Motor neuron (in vitro differentiated cells): ENCODE data around the gene ZNF672. TPM values are rescaled to one million over a fixed set of nuclear protein-coding genes. Genes with fewer than 3 reads are reported as not detected.

Source experiments
- ATAC-seq, 8 experiments: fragments of 200-7000 bp; cut with Tn5 transposase; replicated peaks in 6 of 8; 2 replicates each; pipeline ENCODE4 v1.8.0; 2021; ENCODE audit warnings: mild to moderate bottlenecking in 8 of 8, moderate library complexity in 8 of 8
- H3K27ac ChIP-seq, 2 donors: fragments of 250-450 bp; sonication (Bioruptor Pico); 2 replicates each; pipeline ENCODE4 v1.9.0; 2021; ENCODE audit warnings: antibody characterized with exemption in 2 of 2, mild to moderate bottlenecking in 2 of 2, moderate library complexity in 1 of 2
- H3K4me1 ChIP-seq, 2 donors: fragments of 250-450 bp; sonication (Bioruptor Pico); replicated peaks in 1 of 2; 2 replicates each; pipeline ENCODE4 v1.6.1; 2021; ENCODE audit warnings: antibody characterized with exemption in 2 of 2, mild to moderate bottlenecking in 2 of 2, moderate library complexity in 1 of 2
- H3K4me3 ChIP-seq, 5 donors: fragments of 250-450 bp; sonication (Bioruptor Pico); 2 replicates each; pipeline ENCODE4 v1.9.0; 2021; ENCODE audit warnings: antibody characterized with exemption in 5 of 5, mild to moderate bottlenecking in 5 of 5, moderate library complexity in 4 of 5
- WGBS, 10 experiments: fragments of 450-650 bp; shearing (Covaris generic); methylation state at CpG; one replicate each; pipeline ENCODE4 v1.0.0; 2022; 5-methylcytosine and 5-hydroxymethylcytosine counted together
- in situ Hi-C, 9 experiments: fragments of 400-800 bp; cut with MboI; loops; one replicate each; pipeline ENCODE4 v1.15.0; 2021; ENCODE audit warnings: low sequenced_read_pairs in 9 of 9, low pct_unique_long_range_greater_than_20kb in 2 of 9; ENCODE audit not compliant: unreplicated experiment in 9 of 9
- total RNA-seq, 8 experiments: library from RNA; unstranded; fragments of 300-600 nt; gene quantifications; 2 replicates each; pipeline versions ENCODE4 v1.2.3 to v1.2.4, GENCODE V29; 2022

The ZNF672 gene
- total RNA-seq, 8 experiments from 2014 or later = 12.4 to 34.6 (median 22.7) TPM

GRCh38 chr1:248805876-248806275 is 32.1 kb upstream of the ZNF672 start:
- in situ Hi-C loops = no loop called here
- Histone ChIP-seq H3K4me1 (peaks cover 0 to 6% of the 10 kb centered on the region in 2 donors), H3K4me3 (no peak overlapping the region), H3K27ac (no peak overlapping the region)
- WGBS, 10 experiments = 80 to 100% (median 100%) methylated on average over 1 of the region's 1 CpG; no CpG with 5 or more reads in 4 of the 10 experiments
- ATAC-seq = no peak

GRCh38 chr1:248807067-248807737 is 30.8 kb upstream of the ZNF672 start:
- in situ Hi-C loops = no loop called here
- no peak overlapping the region for H3K27ac ChIP-seq
- no peak overlapping the region for H3K4me3 ChIP-seq
- WGBS, 10 experiments = 20 to 86% (median 54%) methylated on average over 1 to 15 of the region's 15 CpGs; no CpG with 5 or more reads in 1 of the 10 experiments
- H3K4me1 ChIP-seq = peaks cover 0 to 6% of the 10 kb centered on the region in 2 donors
- ATAC-seq = peak; percentile 65 to 92 (median 76)

GRCh38 chr1:248808876-248809275 is 29.1 kb upstream of the ZNF672 start:
- no peak overlapping the region for H3K4me3 ChIP-seq

GRCh38 chr1:248810000-248810726 is 27.9 kb upstream of the ZNF672 start:
- no peak for ATAC-seq
- 75 to 100% (median 86%) methylated on average over 1 to 9 of the region's 10 CpGs for WGBS, 10 experiments
- H3K4me1 ChIP-seq = peaks cover 0 to 6% of the 10 kb centered on the region in 2 donors
- no peak overlapping the region for H3K4me3 ChIP-seq
- in situ Hi-C loops = no loop called here
- no peak overlapping the region for H3K27ac ChIP-seq

More at GRCh38 chr1:248808876-248809275, 29.1 kb upstream of the ZNF672 start:
- in situ Hi-C loops = no loop called here
- ATAC-seq = no peak
- no peak overlapping the region for H3K27ac ChIP-seq
- peaks cover 0 to 6% of the 10 kb centered on the region in 2 donors for H3K4me1 ChIP-seq
- 60 to 91% (median 81%) methylated on average over 1 to 9 of the region's 9 CpGs; no CpG with 5 or more reads in 2 of the 10 experiments for WGBS, 10 experiments

GRCh38 chr1:248810727-248811513 is 27.1 kb upstream of the ZNF672 start:
- peak in 6 of 8 experiments; percentile 11 to 68 (median 17) for ATAC-seq
- in situ Hi-C loops = no loop called here
- Histone ChIP-seq H3K4me3 (no peak overlapping the region), H3K4me1 (peaks cover 0 to 6% of the 10 kb centered on the region in 2 donors), H3K27ac (no peak overlapping the region)
- 72 to 100% (median 78%) methylated on average over 1 to 5 of the region's 12 CpGs; no CpG with 5 or more reads in 5 of the 10 experiments for WGBS, 10 experiments

GRCh38 chr1:248811514-248812490 is 26.2 kb upstream of the ZNF672 start:
- Histone ChIP-seq H3K4me3 (no peak overlapping the region), H3K4me1 (peaks cover 0 to 6% of the 10 kb centered on the region in 2 donors), H3K27ac (no peak overlapping the region)
- in situ Hi-C loops = no loop called here
- peak in 5 of 8 experiments; percentile 27 to 55 (median 45) for ATAC-seq
- WGBS, 10 experiments = 83 to 100% (median 91%) methylated on average over 2 to 31 of the region's 57 CpGs; no CpG with 5 or more reads in 4 of the 10 experiments

- no peak for ATAC-seq
- in situ Hi-C loops = no loop called here
- no peaks in the 10 kb centered on the region for H3K4me1 ChIP-seq
- WGBS, 10 experiments = 69 to 100% (median 95%) methylated on average over 1 to 9 of the region's 23 CpGs; no CpG with 5 or more reads in 3 of the 10 experiments
- no peak overlapping the region for H3K4me3 ChIP-seq
- H3K27ac ChIP-seq = no peak overlapping the region
Observed at GRCh38 chr1:248812736-248813425, 25.1 kb upstream of the ZNF672 start.

GRCh38 chr1:248813546-248813945 is 24.5 kb upstream of the ZNF672 start:
- H3K4me1 ChIP-seq = no peaks in the 10 kb centered on the region
- no peak overlapping the region for H3K27ac ChIP-seq
- no peak for ATAC-seq
- H3K4me3 ChIP-seq = no peak overlapping the region
- 80 to 100% (median 91%) methylated on average over 1 to 6 of the region's 8 CpGs; no CpG with 5 or more reads in 5 of the 10 experiments for WGBS, 10 experiments
- in situ Hi-C loops = no loop called here

- WGBS, 10 experiments = 80 to 100% (median 91%) methylated on average over 1 to 14 of the region's 16 CpGs; no CpG with 5 or more reads in 1 of the 10 experiments
- no peak for ATAC-seq
- H3K4me3 ChIP-seq = no peak overlapping the region
- H3K4me1 ChIP-seq = no peaks in the 10 kb centered on the region
- in situ Hi-C loops = no loop called here
- H3K27ac ChIP-seq = no peak overlapping the region
Observed at GRCh38 chr1:248814351-248814750, 23.7 kb upstream of the ZNF672 start.

GRCh38 chr1:248815407-248816034 is 22.5 kb upstream of the ZNF672 start:
- Histone ChIP-seq H3K4me3 (no peak overlapping the region), H3K27ac (no peak overlapping the region), H3K4me1 (no peaks in the 10 kb centered on the region)
- in situ Hi-C loops = no loop called here
- no peak for ATAC-seq
- 71 to 100% (median 86%) methylated on average over 1 to 10 of the region's 10 CpGs for WGBS, 10 experiments

- H3K4me3 ChIP-seq = no peak overlapping the region
- in situ Hi-C loops = no loop called here
- no peaks in the 10 kb centered on the region for H3K4me1 ChIP-seq
- 87 to 100% (median 97%) methylated on average over 1 to 11 of the region's 13 CpGs for WGBS, 10 experiments
- ATAC-seq = no peak
- no peak overlapping the region for H3K27ac ChIP-seq
Observed at GRCh38 chr1:248816042-248816851, 21.8 kb upstream of the ZNF672 start.
